Right cardiac atrium (tissue), 5 donors: ENCODE data around the gene NOTUM. TPM values are rescaled to one million over a fixed set of nuclear protein-coding genes. Genes with fewer than 3 reads are reported as not detected.

ENCODE experiments used
- polyA plus RNA-seq: library from polyadenylated mRNA; stranded (reverse); fragments of 200-250 nt; gene quantifications from one replicate; pipeline ENCODE4 v1.2.3, GENCODE V29; 2013
- total RNA-seq, 4 donors: library from RNA; stranded (reverse); fragmentation: NEBNext Ultra II Directional; extraction: Animal tissue kit (Norgen Biotek cat#: 25700); gene quantifications; one replicate each; pipeline ENCODE4 v1.2.1, GENCODE V29; 2021
- donor health status: healthy with polysubstance abuse.
- donor health status: DM: no; HTN: yes; CAD: no.
- donor health status: DM: no; HTN: no; CAD: no.
- donor health status: DM: no; HTN: yes; CAD: no; lungs with severe emphysema.
- donor health status: DM: yes; HTN: yes; CAD: no.

Gene NOTUM
- total and polyA plus RNA-seq, 5 donors = 0.05 TPM; not detected in 4

Other genes with a start within 250 kb of the NOTUM start
- 10 to 100 TPM in 1 of 4 donors, 1 to 10 TPM in 3; 5.9 to 11.4 (median 9.6) TPM for gene SLC25A10, start 248.9 kb downstream of the NOTUM start, total RNA-seq
- 18.6 TPM for gene SLC25A10, start 248.9 kb downstream of the NOTUM start, polyA plus RNA-seq
- gene GCGR, start 157.0 kb downstream of the NOTUM start, total RNA-seq = not detected
- gene GCGR, start 157.0 kb downstream of the NOTUM start, polyA plus RNA-seq = not detected
- gene MCRIP1, start 127.9 kb downstream of the NOTUM start, total RNA-seq = 100 to 1,000 TPM in 2 of 4 donors, 10 to 100 TPM in 2; 88.1 to 120 (median 96.5) TPM
- gene MCRIP1, start 127.9 kb downstream of the NOTUM start, polyA plus RNA-seq = 146 TPM
- gene PPP1R27, start 126.1 kb downstream of the NOTUM start, total RNA-seq = under 1 TPM in 1 of 4 donors, not detected in 3; 0.85 TPM
- gene PPP1R27, start 126.1 kb downstream of the NOTUM start, polyA plus RNA-seq = not detected
- gene P4HB, start 100.7 kb downstream of the NOTUM start, total RNA-seq = 100 to 1,000 TPM; 272 to 375 (median 350) TPM
- gene P4HB, start 100.7 kb downstream of the NOTUM start, polyA plus RNA-seq = 278 TPM
- 100 to 1,000 TPM; 113 to 217 (median 142) TPM for gene ARHGDIA, start 89.8 kb downstream of the NOTUM start, total RNA-seq
- gene ARHGDIA, start 89.8 kb downstream of the NOTUM start, polyA plus RNA-seq = 101 TPM
- gene ALYREF, start 69.6 kb downstream of the NOTUM start, total RNA-seq = 10 to 100 TPM; 32.5 to 46.2 (median 39.1) TPM
- 18.9 TPM for gene ALYREF, start 69.6 kb downstream of the NOTUM start, polyA plus RNA-seq
- gene ANAPC11, start 69.5 kb downstream of the NOTUM start, total RNA-seq = 100 to 1,000 TPM; 135 to 167 (median 148) TPM
- gene ANAPC11, start 69.5 kb downstream of the NOTUM start, polyA plus RNA-seq = 338 TPM
- under 1 TPM; 0.14 to 0.53 (median 0.29) TPM for gene NPB, start 58.9 kb downstream of the NOTUM start, total RNA-seq
- 0.32 TPM for gene NPB, start 58.9 kb downstream of the NOTUM start, polyA plus RNA-seq
- 10 to 100 TPM; 16.7 to 24.8 (median 18.6) TPM for gene PCYT2, start 49.8 kb downstream of the NOTUM start, total RNA-seq
- 28.5 TPM for gene PCYT2, start 49.8 kb downstream of the NOTUM start, polyA plus RNA-seq
- 10 to 100 TPM in 1 of 4 donors, 1 to 10 TPM in 3; 7.6 to 10.1 (median 8.9) TPM for gene SIRT7, start 43.0 kb downstream of the NOTUM start, total RNA-seq
- 7.3 TPM for gene SIRT7, start 43.0 kb downstream of the NOTUM start, polyA plus RNA-seq
- gene MAFG, start 33.5 kb downstream of the NOTUM start, total RNA-seq = 10 to 100 TPM; 16.6 to 28.9 (median 26.0) TPM
- gene MAFG, start 33.5 kb downstream of the NOTUM start, polyA plus RNA-seq = 18.4 TPM
- 1 to 10 TPM; 2.7 to 8.5 (median 6.7) TPM for gene PYCR1, start 23.9 kb downstream of the NOTUM start, total RNA-seq
- gene PYCR1, start 23.9 kb downstream of the NOTUM start, polyA plus RNA-seq = 4.3 TPM
- gene MYADML2, start 14.0 kb downstream of the NOTUM start, total RNA-seq = 1 to 10 TPM in 2 of 4 donors, under 1 TPM in 1, not detected in 1; 0.51 to 1.9 (median 1.4) TPM
- 1.2 TPM for gene MYADML2, start 14.0 kb downstream of the NOTUM start, polyA plus RNA-seq
- 10 to 100 TPM; 16.6 to 28.9 (median 21.6) TPM for gene ASPSCR1, start 16.4 kb upstream of the NOTUM start, total RNA-seq
- gene ASPSCR1, start 16.4 kb upstream of the NOTUM start, polyA plus RNA-seq = 20.1 TPM
- 10 to 100 TPM; 20.1 to 28.6 (median 26.0) TPM for gene CENPX, start 61.7 kb upstream of the NOTUM start, total RNA-seq
- 31.2 TPM for gene CENPX, start 61.7 kb upstream of the NOTUM start, polyA plus RNA-seq
- gene LRRC45, start 62.1 kb upstream of the NOTUM start, total RNA-seq = 1 to 10 TPM; 3.2 to 6.7 (median 6.0) TPM
- gene LRRC45, start 62.1 kb upstream of the NOTUM start, polyA plus RNA-seq = 4.9 TPM
- 1 to 10 TPM; 1.0 to 2.0 (median 1.5) TPM for gene RAC3, start 70.5 kb upstream of the NOTUM start, total RNA-seq
- gene RAC3, start 70.5 kb upstream of the NOTUM start, polyA plus RNA-seq = 2.4 TPM
- 100 to 1,000 TPM; 127 to 181 (median 168) TPM for gene DCXR, start 76.5 kb upstream of the NOTUM start, total RNA-seq
- gene DCXR, start 76.5 kb upstream of the NOTUM start, polyA plus RNA-seq = 196 TPM
- gene RFNG, start 90.6 kb upstream of the NOTUM start, total RNA-seq = 10 to 100 TPM; 19.0 to 25.1 (median 20.2) TPM
- 25.4 TPM for gene RFNG, start 90.6 kb upstream of the NOTUM start, polyA plus RNA-seq
- 10 to 100 TPM; 87.1 to 93.7 (median 90.6) TPM for gene GPS1, start 90.7 kb upstream of the NOTUM start, total RNA-seq
- gene GPS1, start 90.7 kb upstream of the NOTUM start, polyA plus RNA-seq = 75.1 TPM
- 10 to 100 TPM; 51.3 to 63.1 (median 58.4) TPM for gene DUS1L, start 104.6 kb upstream of the NOTUM start, total RNA-seq
- gene DUS1L, start 104.6 kb upstream of the NOTUM start, polyA plus RNA-seq = 82.1 TPM
- gene FASN, start 137.0 kb upstream of the NOTUM start, total RNA-seq = 10 to 100 TPM; 14.3 to 71.8 (median 23.4) TPM
- gene FASN, start 137.0 kb upstream of the NOTUM start, polyA plus RNA-seq = 86.3 TPM